Breast epithelium (tissue), 3 donors: ENCODE data around the gene TEAD3.

Experiments
- CTCF ChIP-seq, 3 donors: fragments of 450-650 bp; IDR thresholded peaks; one replicate each; pipeline ENCODE4 v1.5.1; 2016 to 2017; ENCODE audit warnings: antibody characterized with exemption in 3 of 3, mild to moderate bottlenecking in 3 of 3, moderate library complexity in 3 of 3
- POLR2A ChIP-seq: fragments of 450-650 bp; IDR thresholded peaks from one replicate; pipeline ENCODE4 v1.6.1; 2016; ENCODE audit warnings: antibody characterized with exemption, mild to moderate bottlenecking, moderate library complexity
- POLR2AphosphoS5 ChIP-seq, 3 donors: sonication (generic); formaldehyde crosslinking; IDR thresholded peaks; one replicate each; pipeline ENCODE4 v1.6.1; 2017; ENCODE audit warnings: antibody characterized with exemption in 3 of 3

GRCh38 chr6:35512006-35512405 is 15.1 kb upstream of the TEAD3 start:
- TF ChIP-seq CTCF (IDR thresholded peaks at IDR 0.05) = no peak
- TF ChIP-seq POLR2A = no peak
- no peak for TF ChIP-seq POLR2AphosphoS5 (IDR thresholded peaks at IDR 0.05)
